ENCODE data around the gene PSMB10. TPM values are rescaled to one million over a fixed set of nuclear protein-coding genes. Genes with fewer than 3 reads are reported as not detected.

PSMB10 gene
- total and polyA plus RNA-seq, 12 donors: 12.6 to 315 (median 62.1) TPM

- no peak within 1 kb of the TSS for H3K27ac ChIP-seq
- 66 to 94% (median 78%) methylated on average over 28 to 62 of the region's 62 CpGs for WGBS, 4 donors
- no peaks in the 10 kb centered on the region for H3K27me3 ChIP-seq
- peaks cover 0 to 15% of the 10 kb centered on the region in 2 donors for H3K4me1 ChIP-seq (replicated peaks in 1 of 2)
- no peak within 1 kb of the TSS for H3K4me3 ChIP-seq
- TF ChIP-seq CTCF (IDR thresholded peaks at IDR 0.05) (no peak), POLR2A (IDR thresholded peaks at IDR 0.05) (no peak)
- no peak for DNase-seq
- intact Hi-C loops (cut with DNase I): loop anchor here (5.0 to 10.0 kb wide), 2 partner anchors 245 to 483 kb away; no protein-coding TSS in a partner anchor
- H3K36me3 ChIP-seq (replicated peaks in 1 of 2): no peaks in the 10 kb centered on the region
- H3K9me3 ChIP-seq (replicated peaks in 1 of 3): no peaks in the 10 kb centered on the region
These were observed 43.5 kb upstream of the PSMB10 start, which contains the start of gene DPEP3 for GRCh38 chr16:67979955-67980678. Gene DPEP3 (minus strand): TSS chr16:67980499. CDS start chr16:67980380, 119 bp downstream.

- 77 to 96% (median 90%) methylated on average over 7 to 9 of the region's 9 CpGs for WGBS, 4 donors
- no peaks in the 10 kb centered on the region for H3K27me3 ChIP-seq
- H3K27ac ChIP-seq: no peak overlapping the region
These were observed 41.0 kb upstream of the PSMB10 start for GRCh38 chr16:67977469-67978227.

GRCh38 chr16:67977005-67977404 lies 40.4 kb upstream of the PSMB10 start:
- no peaks in the 10 kb centered on the region for H3K9me3 ChIP-seq (replicated peaks in 1 of 3)
- no peak overlapping the region for H3K4me3 ChIP-seq
- TF ChIP-seq POLR2A (IDR thresholded peaks at IDR 0.05) (no peak), CTCF (IDR thresholded peaks at IDR 0.05) (no peak)
- H3K4me1 ChIP-seq (replicated peaks in 1 of 2): no peaks in the 10 kb centered on the region
- H3K27me3 ChIP-seq: no peaks in the 10 kb centered on the region
- DNase-seq: no peak
- WGBS, 4 donors: 68 to 100% (median 80%) methylated on average over 1 to 5 of the region's 5 CpGs
- H3K36me3 ChIP-seq (replicated peaks in 1 of 2): no peaks in the 10 kb centered on the region
- H3K27ac ChIP-seq: no peak overlapping the region
- intact Hi-C loops (cut with DNase I): no loop called here

More at GRCh38 chr16:67977469-67978227, 41.0 kb upstream of the PSMB10 start:
- Histone ChIP-seq H3K4me3 (no peak overlapping the region), H3K9me3 (replicated peaks in 1 of 3) (no peaks in the 10 kb centered on the region), H3K36me3 (replicated peaks in 1 of 2) (no peaks in the 10 kb centered on the region), H3K4me1 (replicated peaks in 1 of 2) (no peaks in the 10 kb centered on the region)
- intact Hi-C loops (cut with DNase I): no loop called here
- no peak for DNase-seq
- TF ChIP-seq POLR2A (IDR thresholded peaks at IDR 0.05) (no peak), CTCF (IDR thresholded peaks at IDR 0.05) (no peak)

- H3K36me3 ChIP-seq (replicated peaks in 1 of 2): no peaks in the 10 kb centered on the region
- no peak overlapping the region for H3K4me3 ChIP-seq
- no peak overlapping the region for H3K27ac ChIP-seq
- no peak for DNase-seq
- intact Hi-C loops (cut with DNase I): no loop called here
- WGBS, 4 donors: 60 to 100% (median 95%) methylated on average over 1 to 2 of the region's 2 CpGs
- no peaks in the 10 kb centered on the region for H3K9me3 ChIP-seq (replicated peaks in 1 of 3)
- no peaks in the 10 kb centered on the region for H3K27me3 ChIP-seq
- TF ChIP-seq POLR2A (IDR thresholded peaks at IDR 0.05) (no peak), CTCF (IDR thresholded peaks at IDR 0.05) (no peak)
- H3K4me1 ChIP-seq (replicated peaks in 1 of 2): no peaks in the 10 kb centered on the region
These were observed 39.6 kb upstream of the PSMB10 start for GRCh38 chr16:67976205-67976604.
